Heart left ventricle (tissue), 16 donors: ENCODE measurements around the gene SMARCAL1. TPM values are rescaled to one million over a fixed set of nuclear protein-coding genes. Genes with fewer than 3 reads are reported as not detected.
"Not testable (repeated sequence)": the region's sequence is repeated elsewhere in the genome, so short reads cannot be mapped to it uniquely, and the experiment has no call there.

Source experiments
- ATAC-seq, 4 donors: fragments of 200-7000 bp; cut with Tn5 transposase; one replicate each; pipeline ENCODE4 v1.9.1; 2020 to 2022; ENCODE audit warnings: moderate library complexity in 4 of 4, mild to moderate bottlenecking in 3 of 4, moderate number of reproducible peaks in 1 of 4
- DNase-seq, 5 donors: peaks; one replicate each; pipeline ENCODE4 v3.0.0-alpha.2; 2020
- H3K27ac ChIP-seq, 12 donors: fragments of 200-600 bp; sonication (generic) in 4 of 12; one replicate each; pipeline versions ENCODE4 v1.5.0 to v1.8.0; 2016 to 2022; ENCODE audit warnings: mild to moderate bottlenecking in 2 of 12
- H3K27me3 ChIP-seq, 9 donors: fragments of 200-600 bp; sonication (generic) in 2 of 9; one replicate each; pipeline versions ENCODE4 v1.5.1 to v1.8.0; 2016 to 2022; ENCODE audit warnings: mild to moderate bottlenecking in 3 of 9
- H3K36me3 ChIP-seq, 9 donors: fragments of 200-600 bp; sonication (generic) in 2 of 9; one replicate each; pipeline versions ENCODE4 v1.5.0 to v1.8.0; 2018 to 2022; ENCODE audit warnings: mild to moderate bottlenecking in 2 of 9
- H3K4me1 ChIP-seq, 12 donors: fragments of 200-600 bp; sonication (generic) in 4 of 12; one replicate each; pipeline versions ENCODE4 v1.5.0 to v1.8.0; 2016 to 2022; ENCODE audit warnings: mild to moderate bottlenecking in 3 of 12
- H3K4me3 ChIP-seq, 12 donors: fragments of 200-600 bp; sonication (generic) in 4 of 12; one replicate each; pipeline versions ENCODE4 v1.5.0 to v1.8.0; 2017 to 2022; ENCODE audit warnings: mild to moderate bottlenecking in 9 of 12, moderate library complexity in 4 of 12
- H3K9me3 ChIP-seq, 12 donors: fragments of 200-600 bp; sonication (generic) in 4 of 12; one replicate each; pipeline versions ENCODE4 v1.5.0 to v1.8.0; 2016 to 2022; ENCODE audit warnings: mild to moderate bottlenecking in 1 of 12
- CTCF ChIP-seq, 12 donors: fragments of 200-600 bp; sonication (generic) in 4 of 12; IDR thresholded peaks; one replicate each; pipeline versions ENCODE4 v1.5.0 to v1.8.0; 2018 to 2022; ENCODE audit warnings: antibody characterized with exemption in 12 of 12, mild to moderate bottlenecking in 5 of 12
- POLR2A ChIP-seq, 2 donors: fragments of 450-650 bp; IDR thresholded peaks; one replicate each; pipeline ENCODE4 v1.6.1; 2017; ENCODE audit warnings: antibody characterized with exemption in 2 of 2, mild to moderate bottlenecking in 2 of 2, moderate library complexity in 2 of 2
- WGBS, 4 donors: extraction: QIAGEN DNeasy Blood & Tissue Kit in 2 of 4; methylation state at CpG; one replicate each; pipeline versions ENCODE4 v1.1.5 to v1.1.7; 2013 to 2018; 5-methylcytosine and 5-hydroxymethylcytosine counted together
- intact Hi-C, 10 donors: fragments of 100-400 bp; cut with DNase I; formaldehyde crosslinking; loops; one replicate each; pipeline versions ENCODE4 v1.11.1 to v1.14.2; 2022
- polyA plus RNA-seq, 2 donors: library from polyadenylated mRNA; stranded (reverse); fragments of 200-250 nt; gene quantifications; one replicate each; pipeline ENCODE4 v1.2.3, GENCODE V29; 2013
- total RNA-seq, 9 donors: library from RNA; depleted of rRNA in 2 of 9; stranded (reverse); fragments of >200 nt in 2 of 9; fragmentation: NEBNext Ultra II Directional in 3 of 9; extraction: Animal tissue kit (Norgen Biotek cat#: 25700) in 3 of 9; gene quantifications; one replicate each; pipeline versions ENCODE4 v1.1.0 to v1.2.4, GENCODE V29; 2016 to 2023
- donor health status: ischemic (EF 13 %, LVEDD 7.1; RV severe dilation, severe dysfunction).
- donor health status: healthy with polysubstance abuse.
- donor health status: DM: no; HTN: yes; CAD: no.
- donor health status: DM: no; HTN: no; CAD: no.
- donor health status: ischemic (EF 25% LVEDD 6.9; RV normal size, moderate dysfunction).
- donor health status: ischemic (EF 25% LVEDD 5.7; RV mildly dilated, moderate dysfunction).
- donor health status: healthy.
- donor health status: DM: yes; HTN: yes; CAD: no.
- donor health status: ischemic (EF 35%, LVEDD 5.7; RV mildly dilated, moderate dysfunction).
- donor health status: nonischemic (EF 11% LVEDD 7.7; RV severe dilation, severe dysfunction).
- donor health status: DM: yes; HTN: yes; CAD: no.
- donor health status: PGD.
- donor health status: ischemic (EF 29% LVEDD 5.4; RV normal size, mild dysfunction).
- donor health status: nonischemic (EF 23%, LVEDD 6.1; RV moderate dilation, normal function).

The SMARCAL1 gene
- total and polyA plus RNA-seq, 11 donors = 5.0 to 17.1 (median 10.6) TPM

- DNase-seq (peak in 1 of 5 donors; percentile 44), ATAC-seq (peak; percentile 61 to 74 (median 67))
- Histone ChIP-seq H3K27ac (peak overlapping the region in 2 of 12 donors; percentile 25 to 36), H3K36me3 (peaks cover 0 to 36% (median 26%) of the 10 kb centered on the region in 9 donors), H3K27me3 (no peaks in the 10 kb centered on the region), H3K4me1 (peaks cover 0 to 17% (median 4%) of the 10 kb centered on the region in 12 donors), H3K4me3 (no peak overlapping the region), H3K9me3 (no peaks in the 10 kb centered on the region)
- 54 to 85% (median 81%) methylated on average over 1 of the region's 1 CpG for WGBS, 4 donors
- TF ChIP-seq POLR2A (IDR thresholded peaks at IDR 0.05) (no peak), CTCF (IDR thresholded peaks at IDR 0.05) (no peak)
- intact Hi-C loops = no loop called here
These were observed 95.9 kb downstream of the SMARCAL1 start for GRCh38 chr2:216508229-216508628.

- no peak overlapping the region for H3K27ac ChIP-seq
- DNase-seq (no peak), ATAC-seq (peak in 1 of 4 donors; percentile 26)
- TF ChIP-seq CTCF (IDR thresholded peaks at IDR 0.05) = peak; percentile 54 to 85 (median 80)
- no peak for TF ChIP-seq POLR2A (IDR thresholded peaks at IDR 0.05)
- intact Hi-C loops = loop anchor here (1.0 to 10.0 kb wide), 10 partner anchors 149 to 1240 kb away; no protein-coding TSS in a partner anchor
- peaks cover 0 to 14% (median 6%) of the 10 kb centered on the region in 12 donors for H3K4me1 ChIP-seq
- H3K9me3 ChIP-seq = no peaks in the 10 kb centered on the region
- no peaks in the 10 kb centered on the region for H3K27me3 ChIP-seq
- WGBS, 4 donors = 46 to 51% (median 48%) methylated on average over 2 of the region's 2 CpGs
- no peaks in the 10 kb centered on the region for H3K36me3 ChIP-seq
- H3K4me3 ChIP-seq = no peak overlapping the region
These were observed 104.6 kb downstream of the SMARCAL1 start for GRCh38 chr2:216516730-216517350.

GRCh38 chr2:216517447-216518225, 105.4 kb downstream of the SMARCAL1 start:
- ATAC-seq (peak in 1 of 4 donors; percentile 4), DNase-seq (no peak)
- Histone ChIP-seq H3K27me3 (no peaks in the 10 kb centered on the region), H3K9me3 (no peaks in the 10 kb centered on the region), H3K27ac (no peak overlapping the region), H3K4me3 (no peak overlapping the region), H3K36me3 (no peaks in the 10 kb centered on the region), H3K4me1 (peaks cover 0 to 14% (median 4%) of the 10 kb centered on the region in 12 donors)
- 83 to 89% (median 86%) methylated on average over 4 of the region's 4 CpGs for WGBS, 4 donors
- intact Hi-C loops = loop anchor here in 9 of 10 donors (1.0 to 10.0 kb wide), 10 partner anchors 149 to 1240 kb away; no protein-coding TSS in a partner anchor
- no peak for TF ChIP-seq CTCF (IDR thresholded peaks at IDR 0.05)
- no peak for TF ChIP-seq POLR2A (IDR thresholded peaks at IDR 0.05)

- 84 to 86% (median 85%) methylated on average over 9 of the region's 9 CpGs for WGBS, 4 donors
- not testable (repeated sequence) for H3K27ac ChIP-seq, H3K4me3 ChIP-seq, H3K36me3 ChIP-seq, H3K9me3 ChIP-seq, DNase-seq, ATAC-seq, H3K27me3 ChIP-seq
- H3K4me1 ChIP-seq = peaks cover 0 to 14% (median 4%) of the 10 kb centered on the region in 12 donors
- intact Hi-C loops = loop anchor here in 7 of 10 donors (1.0 to 10.0 kb wide), 9 partner anchors 148 to 1239 kb away; no protein-coding TSS in a partner anchor
These were observed 106.4 kb downstream of the SMARCAL1 start for GRCh38 chr2:216518566-216519119.
